ENCODE data around the gene PAPPA.
A peak's percentile ranks its signal among the peaks of the same experiment; 100 is the strongest.

The PAPPA gene

GRCh38 chr9:116389541-116390302 lies 236.1 kb downstream of the PAPPA start:
- TF ChIP-seq CTCF (IDR thresholded peaks at IDR 0.05; ENCODE audit: insufficient read depth, low read depth, low read length, missing control alignments): no peak
- DNase-seq (ENCODE audit: low read depth): no peak
- no peak overlapping the region for H3K4me3 ChIP-seq (ENCODE audit: low read length)

- H3K4me3 ChIP-seq (ENCODE audit: low read length): no peak overlapping the region
- TF ChIP-seq CTCF (IDR thresholded peaks at IDR 0.05; ENCODE audit: insufficient read depth, low read depth, low read length, missing control alignments): no peak
- DNase-seq (ENCODE audit: low read depth): no peak
These were observed 237.0 kb downstream of the PAPPA start for GRCh38 chr9:116390303-116391228.

GRCh38 chr9:116391306-116391900 lies 237.8 kb downstream of the PAPPA start:
- no peak overlapping the region for H3K4me3 ChIP-seq (ENCODE audit: low read length)
- DNase-seq (ENCODE audit: low read depth): peak; percentile 93
- no peak for TF ChIP-seq CTCF (IDR thresholded peaks at IDR 0.05; ENCODE audit: insufficient read depth, low read depth, low read length, missing control alignments)

DNA sequence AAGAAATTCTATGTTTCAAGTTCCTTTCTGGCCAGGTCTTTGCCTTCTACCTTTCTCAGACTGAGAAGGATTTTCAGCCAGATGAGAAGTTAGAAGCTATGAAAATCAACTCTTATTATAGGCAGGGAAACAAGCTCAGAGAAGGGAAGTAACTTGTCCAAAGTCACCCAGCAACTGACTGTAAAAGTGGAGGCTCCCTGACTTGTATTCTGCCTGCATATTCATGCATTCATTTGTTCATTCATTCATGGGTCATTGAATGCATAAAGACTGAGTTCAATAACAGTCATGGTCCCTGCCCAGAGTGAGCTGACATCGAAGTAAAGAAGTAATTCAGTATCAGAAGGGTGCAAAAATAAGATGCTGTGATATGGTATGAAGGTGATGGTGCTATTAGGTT lies 239.6 kb downstream of the PAPPA start:
- DNase-seq (ENCODE audit: low read depth): no peak
- TF ChIP-seq CTCF (IDR thresholded peaks at IDR 0.05; ENCODE audit: insufficient read depth, low read depth, low read length, missing control alignments): no peak
- no peak overlapping the region for H3K4me3 ChIP-seq (ENCODE audit: low read length)

DNA sequence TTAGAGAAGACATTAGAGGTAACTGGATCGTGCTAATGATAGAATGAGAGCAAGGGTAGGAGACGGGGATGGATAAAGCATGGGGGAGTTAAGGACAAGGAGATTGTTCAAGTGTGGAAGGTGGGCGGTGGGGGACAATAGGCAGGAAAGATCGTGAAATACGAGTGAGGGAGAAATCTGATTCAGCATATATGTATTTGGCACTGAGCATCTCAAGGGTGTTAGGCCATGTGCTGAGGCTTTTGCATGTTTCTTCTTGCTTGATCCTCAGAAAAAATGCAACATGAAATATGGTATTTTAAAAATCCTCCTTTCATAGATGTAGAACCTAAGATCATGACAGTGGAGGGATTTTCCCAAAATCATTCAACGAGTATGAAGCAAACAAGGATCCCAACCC lies 240.5 kb downstream of the PAPPA start:
- DNase-seq (ENCODE audit: low read depth): peak; percentile 50
- H3K4me3 ChIP-seq (ENCODE audit: low read length): no peak overlapping the region
- no peak for TF ChIP-seq CTCF (IDR thresholded peaks at IDR 0.05; ENCODE audit: insufficient read depth, low read depth, low read length, missing control alignments)

DNA sequence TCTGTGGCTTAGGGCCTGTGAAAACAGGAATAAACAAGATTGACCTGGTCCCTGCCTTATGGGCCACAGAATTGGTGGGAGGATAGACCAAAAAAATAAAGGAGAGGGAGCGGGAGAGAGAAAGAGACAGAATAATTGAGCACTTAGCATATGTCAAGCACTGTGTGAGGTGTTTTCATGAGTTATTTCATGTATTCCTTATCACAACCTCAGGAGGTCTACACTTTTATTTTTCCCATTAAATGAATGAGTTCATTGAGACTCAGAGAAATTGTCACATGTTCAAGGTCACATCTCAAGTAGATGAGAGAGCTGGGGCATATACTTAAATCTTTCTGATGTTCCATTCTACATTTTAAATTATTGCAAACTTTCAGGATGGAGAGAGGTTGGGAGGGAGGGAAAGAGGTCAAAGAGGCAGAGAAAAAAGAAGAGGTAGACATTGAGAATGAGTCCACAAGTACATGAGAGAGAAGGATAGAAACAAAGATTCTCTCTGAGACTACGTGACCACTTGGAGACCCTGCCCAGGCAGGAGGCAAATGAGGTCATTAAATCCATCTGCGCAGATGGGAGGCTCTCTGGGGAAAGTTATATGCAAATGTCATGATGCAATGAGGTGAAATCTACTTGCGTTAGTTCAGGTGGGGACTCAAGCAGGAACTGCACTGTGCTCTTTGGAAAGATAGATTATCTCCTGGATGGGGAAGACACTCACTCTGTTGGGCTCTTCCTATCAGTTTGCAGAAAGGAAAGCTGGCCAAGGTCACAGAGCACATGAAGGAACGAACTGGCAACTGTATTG lies 241.5 kb downstream of the PAPPA start:
- DNase-seq (ENCODE audit: low read depth): no peak
- no peak for TF ChIP-seq CTCF (IDR thresholded peaks at IDR 0.05; ENCODE audit: insufficient read depth, low read depth, low read length, missing control alignments)
- no peak overlapping the region for H3K4me3 ChIP-seq (ENCODE audit: low read length)

Measured in epithelial cell of esophagus (primary cell).